ENCODE data around the gene TCEA2.

TCEA2 gene

DNA sequence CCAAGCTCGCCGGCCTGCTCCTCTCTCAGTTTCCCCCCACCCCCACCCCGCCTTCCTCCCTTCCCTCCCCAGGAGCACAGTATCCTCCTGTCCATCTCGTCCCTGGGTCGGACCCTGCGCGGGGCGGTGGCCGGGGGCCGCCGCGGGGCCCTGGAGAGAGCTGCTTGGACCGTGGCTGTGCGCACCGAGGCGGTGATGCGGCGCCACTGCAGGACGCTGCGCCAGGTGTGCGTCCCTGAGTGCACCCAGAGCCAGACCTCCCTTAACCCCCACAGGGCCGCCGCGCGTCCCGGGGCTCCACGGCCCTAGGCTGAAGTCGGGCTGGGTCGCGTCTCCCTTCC lies 24.8 kb upstream of the TCEA2 start:
- DNase-seq (ENCODE audit: low read depth, low spot score): no peak
- Histone ChIP-seq H3K36me3 (ENCODE audit: insufficient read depth, low read length) (no peaks in the 10 kb centered on the region), H3K4me3 (peak overlapping the region; percentile 79), H3K9me3 (ENCODE audit: low read depth, low read length) (no peaks in the 10 kb centered on the region), H3K27ac (no peak overlapping the region), H3K9ac (ENCODE audit: insufficient read length) (no peak overlapping the region)
- no peak for TF ChIP-seq FOXP2 (optimal IDR thresholded peaks at IDR 0.05; ENCODE audit: control extremely low read depth, extremely low read length, insufficient read depth)
- TF ChIP-seq POLR2AphosphoS5 (IDR thresholded peaks at IDR 0.05; ENCODE audit: borderline replicate concordance, low read depth, low read length): no peak
- no peak for TF ChIP-seq EZH2 (IDR thresholded peaks at IDR 0.05)

DNA sequence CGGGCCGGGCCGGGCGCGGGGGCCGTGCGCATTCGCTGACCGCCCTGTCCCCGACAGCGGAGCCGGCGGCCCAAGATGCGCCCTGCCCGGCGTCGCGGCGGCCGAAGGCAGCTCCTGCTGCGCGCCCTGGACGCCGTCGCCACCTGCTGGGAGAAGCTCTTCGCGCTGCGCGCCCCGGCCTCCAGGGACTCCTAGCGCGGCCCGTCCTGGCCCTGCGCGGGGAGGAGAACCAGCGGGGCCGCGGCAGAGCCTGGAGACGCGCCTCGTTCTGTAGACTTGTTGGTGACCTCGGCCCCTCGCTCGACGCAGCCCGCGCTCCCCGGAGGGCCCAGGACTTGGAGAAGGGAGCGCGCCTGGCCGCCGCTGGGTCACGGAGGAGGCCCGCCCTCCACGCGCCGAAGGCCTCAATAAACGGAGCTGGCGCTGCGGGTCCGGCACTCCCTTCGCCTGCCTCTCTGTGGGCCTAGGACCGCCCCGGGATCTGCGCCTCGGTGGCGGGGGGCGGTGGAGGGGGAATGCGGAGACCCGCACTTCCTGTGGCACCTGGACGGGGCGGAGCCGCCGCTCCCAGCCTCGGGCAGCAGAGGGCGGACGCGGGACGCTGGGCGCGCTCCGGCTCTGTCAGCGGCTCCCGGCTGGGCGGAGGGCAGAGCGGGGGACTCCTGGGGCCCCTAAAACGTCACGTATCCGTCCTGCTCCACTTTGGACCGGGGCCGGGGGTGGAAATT lies 24.3 kb upstream of the TCEA2 start:
- no peak for DNase-seq (ENCODE audit: low read depth, low spot score)
- Histone ChIP-seq H3K27ac (no peak overlapping the region), H3K36me3 (ENCODE audit: insufficient read depth, low read length) (no peaks in the 10 kb centered on the region), H3K9ac (ENCODE audit: insufficient read length) (peak overlapping the region; percentile 53), H3K9me3 (ENCODE audit: low read depth, low read length) (no peaks in the 10 kb centered on the region), H3K4me3 (peak overlapping the region; percentile 79)
- TF ChIP-seq FOXP2 (optimal IDR thresholded peaks at IDR 0.05; ENCODE audit: control extremely low read depth, extremely low read length, insufficient read depth) (no peak), POLR2AphosphoS5 (IDR thresholded peaks at IDR 0.05; ENCODE audit: borderline replicate concordance, low read depth, low read length) (peak; percentile 22; the same call in 1 of the 2 replicates), EZH2 (IDR thresholded peaks at IDR 0.05) (no peak)

DNA sequence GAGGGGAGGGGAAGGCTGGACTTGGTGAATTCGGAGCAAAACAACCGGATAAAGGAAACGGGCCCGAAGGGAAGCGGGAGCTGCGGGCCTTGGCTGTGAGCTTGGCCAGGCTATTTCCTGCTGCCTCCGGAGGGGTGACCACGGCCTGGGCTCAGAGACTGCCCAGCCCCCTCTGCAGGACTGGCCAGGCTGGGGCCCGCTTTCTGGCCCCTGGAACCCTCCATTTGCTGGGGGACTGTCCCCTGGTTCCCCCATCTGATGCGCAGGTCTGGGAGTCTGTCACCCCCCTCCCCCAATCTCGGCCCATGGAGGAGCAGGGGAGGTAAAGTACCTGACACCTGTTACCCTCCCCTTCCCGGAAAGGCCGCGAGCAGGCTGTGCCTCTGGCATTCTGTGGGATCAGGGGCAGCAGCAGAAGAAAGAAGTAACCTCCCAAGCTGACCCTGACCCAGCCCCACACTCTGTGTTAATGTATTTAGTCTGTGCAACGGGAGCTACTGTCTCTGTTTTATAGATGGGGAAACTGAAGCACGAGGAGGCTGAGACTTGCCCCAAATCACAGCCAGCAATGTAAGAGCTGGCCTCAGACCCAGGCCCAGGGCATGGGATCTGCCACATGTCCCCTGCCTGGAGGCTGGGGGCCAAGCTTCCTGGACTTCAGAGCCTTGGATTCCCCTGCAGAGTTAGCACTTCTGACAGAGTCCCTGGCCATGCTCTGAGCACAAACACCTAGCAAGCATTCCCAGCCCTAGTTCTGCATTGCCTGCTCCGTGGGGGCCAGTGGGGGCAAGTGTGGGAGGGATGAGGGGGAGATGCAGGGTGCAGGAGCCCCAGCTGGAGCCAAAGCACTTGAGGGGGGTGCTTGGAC lies 23.5 kb upstream of the TCEA2 start:
- no peaks in the 10 kb centered on the region for H3K9me3 ChIP-seq (ENCODE audit: low read depth, low read length)
- DNase-seq (ENCODE audit: low read depth, low spot score): no peak
- peak overlapping the region; percentile 79 for H3K4me3 ChIP-seq
- H3K36me3 ChIP-seq (ENCODE audit: insufficient read depth, low read length): no peaks in the 10 kb centered on the region
- peak overlapping the region; percentile 53 for H3K9ac ChIP-seq (ENCODE audit: insufficient read length)
- no peak for TF ChIP-seq POLR2AphosphoS5 (IDR thresholded peaks at IDR 0.05; ENCODE audit: borderline replicate concordance, low read depth, low read length)
- no peak for TF ChIP-seq FOXP2 (optimal IDR thresholded peaks at IDR 0.05; ENCODE audit: control extremely low read depth, extremely low read length, insufficient read depth)
- no peak for TF ChIP-seq EZH2 (IDR thresholded peaks at IDR 0.05)
- H3K27ac ChIP-seq: no peak overlapping the region

DNA sequence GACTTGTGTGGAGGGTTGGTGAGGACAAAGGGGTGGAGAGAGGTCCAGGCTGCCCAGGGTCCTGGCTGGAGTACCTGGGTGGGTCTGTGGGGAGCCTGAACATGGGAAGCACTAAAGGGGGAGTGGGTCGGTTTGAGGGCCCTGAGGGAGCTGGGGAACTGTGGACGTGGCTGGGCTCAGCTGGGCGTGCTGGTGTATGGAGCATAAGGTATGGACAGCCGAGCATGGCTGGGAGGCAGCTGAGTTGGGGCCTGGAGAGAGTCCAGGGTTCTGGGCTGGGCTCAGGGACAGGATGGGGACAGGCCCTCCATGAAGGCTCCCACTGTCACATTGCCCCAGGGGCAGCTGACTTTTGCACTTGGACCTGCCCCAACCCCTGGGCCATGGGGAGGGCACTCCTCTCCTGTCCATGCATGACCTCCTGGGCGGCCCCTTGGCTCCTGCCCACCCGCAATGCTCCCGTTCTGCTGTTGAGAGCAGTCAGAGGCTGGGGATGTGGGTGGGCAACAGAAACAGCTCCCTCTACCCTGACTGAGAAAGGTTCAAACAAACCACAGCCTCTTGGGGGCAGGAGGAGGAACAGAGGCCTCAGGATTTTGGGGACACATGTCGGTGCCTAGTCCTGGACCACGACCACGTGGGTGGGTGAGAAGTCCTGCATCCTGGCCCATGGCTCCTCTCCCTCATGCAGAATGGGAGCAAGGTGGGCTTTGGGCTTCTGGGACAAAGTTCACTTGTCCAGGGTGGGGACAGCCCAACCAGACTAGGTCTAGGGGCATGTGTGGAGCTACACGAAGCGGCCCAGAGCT lies 22.6 kb upstream of the TCEA2 start:
- no peak for DNase-seq (ENCODE audit: low read depth, low spot score)
- Histone ChIP-seq H3K9me3 (ENCODE audit: low read depth, low read length) (no peaks in the 10 kb centered on the region), H3K9ac (ENCODE audit: insufficient read length) (no peak overlapping the region), H3K4me3 (no peak overlapping the region), H3K27ac (peak overlapping the region; percentile 85; the same call in 1 of the 2 replicates), H3K36me3 (ENCODE audit: insufficient read depth, low read length) (no peaks in the 10 kb centered on the region)
- no peak for TF ChIP-seq EZH2 (IDR thresholded peaks at IDR 0.05)
- no peak for TF ChIP-seq FOXP2 (optimal IDR thresholded peaks at IDR 0.05; ENCODE audit: control extremely low read depth, extremely low read length, insufficient read depth)
- no peak for TF ChIP-seq POLR2AphosphoS5 (IDR thresholded peaks at IDR 0.05; ENCODE audit: borderline replicate concordance, low read depth, low read length)

DNA sequence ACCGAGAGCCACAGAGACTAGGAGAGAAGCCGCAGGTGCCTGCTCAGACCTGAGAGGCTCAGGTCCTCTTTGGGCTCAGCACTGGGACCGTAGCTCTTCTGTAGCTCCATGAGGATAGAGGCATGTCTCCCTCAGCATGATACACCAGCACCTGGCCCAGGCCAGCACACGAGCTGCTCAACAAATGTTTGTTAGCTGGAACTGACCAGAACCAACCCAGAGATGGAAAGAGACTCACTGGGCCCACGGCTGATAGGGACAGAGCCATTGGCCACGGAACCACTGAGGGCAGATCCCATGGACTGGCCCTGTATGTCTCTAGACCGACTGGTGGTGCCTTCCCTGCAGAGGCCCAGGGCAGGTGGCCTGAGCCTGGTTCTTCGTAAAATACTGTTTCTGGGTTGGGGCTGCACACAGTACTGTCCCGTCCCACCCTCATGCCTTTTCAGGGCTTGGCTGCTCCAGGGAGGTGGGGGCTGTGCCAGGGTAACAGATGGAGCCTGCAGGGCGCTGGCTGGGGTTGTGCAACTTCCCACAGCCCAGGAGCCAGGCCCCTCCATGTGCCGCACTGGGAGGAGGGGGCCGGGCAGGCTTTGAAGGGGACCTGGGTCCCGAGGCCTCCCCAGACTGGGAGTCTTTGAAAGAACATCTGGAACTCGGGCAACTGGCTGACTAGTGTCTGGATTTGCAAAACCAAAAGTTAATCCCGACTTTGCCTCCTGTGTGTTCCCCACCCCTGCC lies 21.8 kb upstream of the TCEA2 start:
- no peaks in the 10 kb centered on the region for H3K36me3 ChIP-seq (ENCODE audit: insufficient read depth, low read length)
- H3K9ac ChIP-seq (ENCODE audit: insufficient read length): no peak overlapping the region
- DNase-seq (ENCODE audit: low read depth, low spot score): no peak
- H3K9me3 ChIP-seq (ENCODE audit: low read depth, low read length): no peaks in the 10 kb centered on the region
- H3K27ac ChIP-seq: peak overlapping the region; percentile 85
- TF ChIP-seq EZH2 (IDR thresholded peaks at IDR 0.05): no peak
- no peak for TF ChIP-seq FOXP2 (optimal IDR thresholded peaks at IDR 0.05; ENCODE audit: control extremely low read depth, extremely low read length, insufficient read depth)
- no peak for TF ChIP-seq POLR2AphosphoS5 (IDR thresholded peaks at IDR 0.05; ENCODE audit: borderline replicate concordance, low read depth, low read length)
- H3K4me3 ChIP-seq: peak overlapping the region; percentile 42

DNA sequence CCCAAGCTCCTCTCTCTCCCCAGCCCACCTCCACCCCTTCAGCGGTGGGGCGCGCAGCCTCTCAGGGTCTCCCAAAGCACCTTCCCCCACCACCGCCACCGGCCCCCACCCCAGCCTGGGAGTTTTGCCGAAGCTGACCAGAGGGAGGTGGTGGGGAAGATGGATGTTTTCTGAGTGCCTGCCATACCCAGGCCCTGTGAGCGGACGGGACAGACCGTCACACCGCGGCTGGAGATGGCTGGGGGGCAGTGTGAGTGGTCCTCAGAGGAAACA lies 21.3 kb upstream of the TCEA2 start:
- Histone ChIP-seq H3K9me3 (ENCODE audit: low read depth, low read length) (no peaks in the 10 kb centered on the region), H3K27ac (peak overlapping the region; percentile 85), H3K9ac (ENCODE audit: insufficient read length) (no peak overlapping the region), H3K4me3 (peak overlapping the region; percentile 42), H3K36me3 (ENCODE audit: insufficient read depth, low read length) (peaks cover under 1% of the 10 kb centered on the region; the same call in 1 of the 2 replicates)
- TF ChIP-seq EZH2 (IDR thresholded peaks at IDR 0.05) (no peak), POLR2AphosphoS5 (IDR thresholded peaks at IDR 0.05; ENCODE audit: borderline replicate concordance, low read depth, low read length) (no peak), FOXP2 (optimal IDR thresholded peaks at IDR 0.05; ENCODE audit: control extremely low read depth, extremely low read length, insufficient read depth) (no peak)
- no peak for DNase-seq (ENCODE audit: low read depth, low spot score)

DNA sequence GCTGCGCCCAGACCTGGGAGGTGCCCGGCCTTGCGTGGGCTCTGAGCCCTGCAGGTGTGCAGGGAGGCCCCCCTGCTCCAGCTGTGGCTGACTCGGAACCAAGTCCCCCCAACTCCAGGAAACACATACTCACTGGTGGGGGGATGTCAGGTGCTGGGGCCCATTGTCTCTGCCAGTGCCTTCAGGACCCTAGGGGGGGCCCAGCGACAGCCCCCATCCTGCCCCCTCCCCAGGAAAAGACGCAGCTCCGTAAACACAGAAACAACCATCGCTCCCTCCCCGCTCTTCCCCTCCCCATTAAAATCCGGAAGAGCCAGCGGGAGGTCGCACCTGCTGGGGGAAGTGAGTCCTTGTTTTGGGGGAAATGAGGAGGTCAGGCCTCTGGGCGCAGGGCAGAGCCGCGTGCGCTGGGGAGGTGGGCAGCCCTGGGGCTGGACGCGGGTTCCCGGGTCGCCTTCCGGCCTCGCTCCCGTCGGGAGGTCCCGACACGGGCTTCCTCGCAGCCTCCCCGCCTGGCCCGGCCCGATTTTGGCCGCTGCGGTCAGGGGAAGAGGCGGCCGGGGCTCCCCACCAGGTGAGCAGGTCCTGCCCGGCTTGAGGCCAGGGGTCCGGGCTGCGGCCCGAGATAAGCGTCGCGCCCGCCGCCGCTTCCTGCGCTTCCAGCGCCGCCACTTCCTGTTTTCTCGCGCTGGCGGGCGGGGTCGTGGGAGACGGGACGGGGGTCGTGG lies 20.8 kb upstream of the TCEA2 start:
- Histone ChIP-seq H3K27ac (peak overlapping the region; percentile 85), H3K4me3 (peak overlapping the region; percentile 42; the same call in 1 of the 2 replicates), H3K9ac (ENCODE audit: insufficient read length) (no peak overlapping the region), H3K36me3 (ENCODE audit: insufficient read depth, low read length) (peaks cover 5% of the 10 kb centered on the region), H3K9me3 (ENCODE audit: low read depth, low read length) (no peaks in the 10 kb centered on the region)
- TF ChIP-seq FOXP2 (optimal IDR thresholded peaks at IDR 0.05; ENCODE audit: control extremely low read depth, extremely low read length, insufficient read depth) (no peak), EZH2 (IDR thresholded peaks at IDR 0.05) (no peak), POLR2AphosphoS5 (IDR thresholded peaks at IDR 0.05; ENCODE audit: borderline replicate concordance, low read depth, low read length) (no peak)
- DNase-seq (ENCODE audit: low read depth, low spot score): no peak

Data from SK-N-MC (cell line).